Neural progenitor cell (in vitro differentiated cells): ENCODE data around the gene GEMIN8. TPM values are rescaled to one million over a fixed set of nuclear protein-coding genes. Genes with fewer than 3 reads are reported as not detected.

Experiments used
- DNase-seq: peaks from one replicate; pipeline ENCODE4 v3.0.0-alpha.2; 2016; ENCODE audit warnings: low spot score
- H2AFZ ChIP-seq: fragments of 200-600 bp; sonication (generic); replicated peaks from 2 replicates; pipeline ENCODE4 v1.6.1; 2016; ENCODE audit warnings: antibody characterized with exemption
- H3F3A ChIP-seq: fragments of 200-600 bp; sonication (generic); 2 replicates; pipeline ENCODE4 v1.6.1; 2016; ENCODE audit warnings: antibody characterized with exemption, low read depth
- H3K27ac ChIP-seq: fragments of 200-600 bp; sonication (generic); 2 replicates; pipeline ENCODE4 v1.5.1; 2016; ENCODE audit warnings: mild to moderate bottlenecking
- H3K27me3 ChIP-seq: fragments of 200-600 bp; sonication (generic); 2 replicates; pipeline ENCODE4 v1.6.1; 2016; ENCODE audit warnings: mild to moderate bottlenecking, moderate library complexity
- H3K36me3 ChIP-seq: fragments of 200-600 bp; sonication (generic); 2 replicates; pipeline ENCODE4 v1.5.1; 2016
- H3K4me1 ChIP-seq: fragments of 200-600 bp; sonication (generic); 2 replicates; pipeline ENCODE4 v1.6.1; 2016; ENCODE audit warnings: mixed run types
- H3K4me2 ChIP-seq: fragments of 200-600 bp; sonication (generic); 2 replicates; pipeline ENCODE4 v1.6.1; 2016
- H3K4me3 ChIP-seq: fragments of 200-600 bp; sonication (generic); 2 replicates; pipeline ENCODE4 v1.5.1; 2016
- H3K79me2 ChIP-seq: fragments of 200-600 bp; sonication (generic); 2 replicates; pipeline ENCODE4 v1.6.1; 2016; ENCODE audit warnings: low read depth
- H3K9ac ChIP-seq: fragments of 200-600 bp; sonication (generic); 2 replicates; pipeline ENCODE4 v1.6.1; 2016
- H3K9me3 ChIP-seq: fragments of 200-600 bp; sonication (generic); 2 replicates; pipeline ENCODE4 v1.5.1; 2016; ENCODE audit warnings: low read depth
- H4K20me1 ChIP-seq: fragments of 200-600 bp; sonication (generic); 2 replicates; pipeline ENCODE4 v1.6.1; 2016; ENCODE audit warnings: low read depth
- H3K27ac Mint-ChIP-seq: 3 replicates; pipeline ENCODE4 v1.8.0; 2021; ENCODE audit warnings: mixed read lengths
- H3K27me3 Mint-ChIP-seq: 2 replicates; pipeline ENCODE4 v1.8.0; 2022; ENCODE audit warnings: low read depth, mild to moderate bottlenecking, inconsistent platforms, moderate library complexity, mixed read lengths; ENCODE audit not compliant: insufficient read depth
- H3K36me3 Mint-ChIP-seq: 3 replicates; pipeline ENCODE4 v1.8.0; 2021; ENCODE audit warnings: mixed read lengths
- H3K4me1 Mint-ChIP-seq: 3 replicates; pipeline ENCODE4 v1.8.0; 2021; ENCODE audit warnings: mixed read lengths
- H3K4me3 Mint-ChIP-seq: 3 replicates; pipeline ENCODE4 v1.8.0; 2021; ENCODE audit warnings: mild to moderate bottlenecking, moderate library complexity, mixed read lengths
- H3K9me3 Mint-ChIP-seq: 3 replicates; pipeline ENCODE4 v1.8.0; 2020; ENCODE audit warnings: mixed read lengths
- CTCF ChIP-seq: fragments of 200-600 bp; sonication (generic); IDR thresholded peaks from 2 replicates; pipeline ENCODE4 v1.5.1; 2017; ENCODE audit warnings: antibody characterized with exemption, mild to moderate bottlenecking
- EZH2 ChIP-seq: fragments of 200-600 bp; sonication (generic); IDR thresholded peaks from 2 replicates; pipeline ENCODE4 v1.6.1; 2017; ENCODE audit warnings: antibody characterized with exemption, mild to moderate bottlenecking, moderate library complexity
- EZH2phosphoT487 ChIP-seq: fragments of 200-600 bp; sonication (generic); IDR thresholded peaks from 2 replicates; pipeline ENCODE4 v1.6.1; 2017; ENCODE audit warnings: antibody characterized with exemption
- total RNA-seq: library from RNA; depleted of rRNA; stranded (reverse); fragments of >200 nt; gene quantifications from 2 replicates; pipeline ENCODE4 v1.2.3, GENCODE V29; 2015; ENCODE audit warnings: low replicate concordance

The GEMIN8 gene
- total RNA-seq, 1 donor from 2014 or later: 18.0 TPM

DNA sequence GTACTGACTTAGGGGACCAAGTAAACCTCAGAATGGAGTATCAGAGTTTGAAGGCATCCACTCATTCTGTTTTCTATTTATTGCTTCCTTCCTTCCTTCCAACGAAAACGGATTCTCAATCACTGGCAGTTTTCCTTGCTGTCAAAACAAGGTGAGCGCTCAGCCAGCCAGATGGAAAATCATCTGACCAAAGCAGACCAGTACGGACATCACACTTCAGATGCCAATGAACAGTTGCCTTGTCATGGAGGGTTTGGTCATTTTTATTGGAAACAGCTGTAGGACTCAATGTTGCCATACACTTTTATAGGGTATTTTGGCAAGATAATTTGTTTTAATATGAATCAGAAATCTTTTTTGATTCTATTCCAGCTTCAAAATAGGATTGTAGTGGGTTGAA, 16.6 kb downstream of the GEMIN8 start:
- Mint-ChIP-seq H3K36me3 (peaks cover 15% of the 10 kb centered on the region), H3K4me1 (no peaks in the 10 kb centered on the region), H3K9me3 (no peaks in the 10 kb centered on the region), H3K27ac (no peak overlapping the region), H3K4me3 (no peak overlapping the region), H3K27me3 (no peaks in the 10 kb centered on the region)
- Histone ChIP-seq H3K4me2 (no peak overlapping the region), H3K9me3 (peaks cover 2% of the 10 kb centered on the region), H3K79me2 (no peaks in the 10 kb centered on the region), H3K9ac (no peak overlapping the region), H3K4me3 (no peak overlapping the region), H2AFZ (no peak overlapping the region), H3K27me3 (no peaks in the 10 kb centered on the region), H3K36me3 (no peaks in the 10 kb centered on the region), H3F3A (no peaks in the 10 kb centered on the region), H3K27ac (no peak overlapping the region), H4K20me1 (no peaks in the 10 kb centered on the region), H3K4me1 (no peaks in the 10 kb centered on the region)
- no peak for TF ChIP-seq EZH2phosphoT487
- no peak for TF ChIP-seq EZH2
- TF ChIP-seq CTCF: no peak
- no peak for DNase-seq

GRCh38 chrX:14010566-14010965, 19.1 kb downstream of the GEMIN8 start:
- TF ChIP-seq EZH2phosphoT487 (no peak), CTCF (no peak), EZH2 (no peak)
- Histone ChIP-seq H3K9ac (no peak overlapping the region), H3K9me3 (no peaks in the 10 kb centered on the region), H3K27me3 (no peaks in the 10 kb centered on the region), H3K4me3 (no peak overlapping the region), H3K4me2 (no peak overlapping the region), H3F3A (no peaks in the 10 kb centered on the region), H3K79me2 (no peaks in the 10 kb centered on the region), H4K20me1 (no peaks in the 10 kb centered on the region), H3K4me1 (no peaks in the 10 kb centered on the region), H2AFZ (no peak overlapping the region), H3K27ac (no peak overlapping the region), H3K36me3 (no peaks in the 10 kb centered on the region)
- H3K9me3 Mint-ChIP-seq: no peaks in the 10 kb centered on the region
- H3K4me1 Mint-ChIP-seq: no peaks in the 10 kb centered on the region
- no peak overlapping the region for H3K4me3 Mint-ChIP-seq
- H3K27me3 Mint-ChIP-seq: no peaks in the 10 kb centered on the region
- peaks cover 11% of the 10 kb centered on the region for H3K36me3 Mint-ChIP-seq
- no peak for DNase-seq
- no peak overlapping the region for H3K27ac Mint-ChIP-seq

DNA sequence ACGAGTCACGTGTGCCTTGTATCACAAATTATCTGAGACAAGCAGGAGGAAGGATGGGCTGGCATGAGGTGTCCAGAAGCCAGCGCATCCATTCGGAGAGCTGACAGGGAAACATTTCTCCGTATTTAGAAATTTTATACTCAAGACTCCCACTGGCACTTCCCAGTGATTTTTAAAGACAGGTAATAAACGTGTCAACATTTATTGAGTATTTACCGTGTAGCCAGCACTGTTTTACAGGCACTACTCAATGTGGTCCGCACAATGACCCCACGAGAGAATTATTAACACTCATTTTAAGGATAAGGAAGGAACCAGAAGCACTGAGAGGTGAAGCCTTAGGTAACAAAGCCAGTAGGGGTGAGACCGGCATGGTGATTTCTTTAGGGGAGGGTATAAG, 23.2 kb downstream of the GEMIN8 start:
- Histone ChIP-seq H3K4me3 (no peak overlapping the region), H3K9ac (no peak overlapping the region), H4K20me1 (no peaks in the 10 kb centered on the region), H3K79me2 (no peaks in the 10 kb centered on the region), H3F3A (no peaks in the 10 kb centered on the region), H3K36me3 (no peaks in the 10 kb centered on the region), H3K4me1 (no peaks in the 10 kb centered on the region), H3K27me3 (no peaks in the 10 kb centered on the region), H3K27ac (no peak overlapping the region), H3K4me2 (no peak overlapping the region), H3K9me3 (no peaks in the 10 kb centered on the region), H2AFZ (no peak overlapping the region)
- Mint-ChIP-seq H3K4me1 (no peaks in the 10 kb centered on the region), H3K27ac (no peak overlapping the region), H3K36me3 (peaks cover 12% of the 10 kb centered on the region), H3K4me3 (no peak overlapping the region), H3K9me3 (no peaks in the 10 kb centered on the region), H3K27me3 (no peaks in the 10 kb centered on the region)
- DNase-seq: no peak
- no peak for TF ChIP-seq EZH2
- TF ChIP-seq EZH2phosphoT487: no peak
- no peak for TF ChIP-seq CTCF
